Lower leg skin (tissue), 3 donors: ENCODE measurements around the gene KRTAP4-12.

Source experiments
- POLR2A ChIP-seq, 2 donors: fragments of 450-650 bp; IDR thresholded peaks; one replicate each; pipeline ENCODE4 v1.6.1; 2016 to 2017; ENCODE audit warnings: antibody characterized with exemption in 2 of 2, mild to moderate bottlenecking in 1 of 2, moderate library complexity in 1 of 2
- TF ChIP-seq, protein P1 (sequence below), 3 donors: fragments of 450-650 bp; IDR thresholded peaks; one replicate each; pipeline ENCODE4 v1.5.1; 2016; ENCODE audit warnings: antibody characterized with exemption in 3 of 3, mild to moderate bottlenecking in 3 of 3, moderate library complexity in 2 of 3

- TF ChIP-seq, protein P1, sequence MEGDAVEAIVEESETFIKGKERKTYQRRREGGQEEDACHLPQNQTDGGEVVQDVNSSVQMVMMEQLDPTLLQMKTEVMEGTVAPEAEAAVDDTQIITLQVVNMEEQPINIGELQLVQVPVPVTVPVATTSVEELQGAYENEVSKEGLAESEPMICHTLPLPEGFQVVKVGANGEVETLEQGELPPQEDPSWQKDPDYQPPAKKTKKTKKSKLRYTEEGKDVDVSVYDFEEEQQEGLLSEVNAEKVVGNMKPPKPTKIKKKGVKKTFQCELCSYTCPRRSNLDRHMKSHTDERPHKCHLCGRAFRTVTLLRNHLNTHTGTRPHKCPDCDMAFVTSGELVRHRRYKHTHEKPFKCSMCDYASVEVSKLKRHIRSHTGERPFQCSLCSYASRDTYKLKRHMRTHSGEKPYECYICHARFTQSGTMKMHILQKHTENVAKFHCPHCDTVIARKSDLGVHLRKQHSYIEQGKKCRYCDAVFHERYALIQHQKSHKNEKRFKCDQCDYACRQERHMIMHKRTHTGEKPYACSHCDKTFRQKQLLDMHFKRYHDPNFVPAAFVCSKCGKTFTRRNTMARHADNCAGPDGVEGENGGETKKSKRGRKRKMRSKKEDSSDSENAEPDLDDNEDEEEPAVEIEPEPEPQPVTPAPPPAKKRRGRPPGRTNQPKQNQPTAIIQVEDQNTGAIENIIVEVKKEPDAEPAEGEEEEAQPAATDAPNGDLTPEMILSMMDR (IDR thresholded peaks at IDR 0.05) = no peak
- no peak for TF ChIP-seq POLR2A (IDR thresholded peaks at IDR 0.05)
These were observed 16.0 kb downstream of the KRTAP4-12 start for GRCh38 chr17:41107941-41108450.
